Lower leg skin (tissue), 3 donors: ENCODE results near the gene SLC25A13.

Experiments
- CTCF ChIP-seq, 3 donors: fragments of 450-650 bp; IDR thresholded peaks; one replicate each; pipeline ENCODE4 v1.5.1; 2016; ENCODE audit warnings: antibody characterized with exemption in 3 of 3, mild to moderate bottlenecking in 3 of 3, moderate library complexity in 2 of 3
- POLR2A ChIP-seq, 2 donors: fragments of 450-650 bp; IDR thresholded peaks; one replicate each; pipeline ENCODE4 v1.6.1; 2016 to 2017; ENCODE audit warnings: antibody characterized with exemption in 2 of 2, mild to moderate bottlenecking in 1 of 2, moderate library complexity in 1 of 2

DNA sequence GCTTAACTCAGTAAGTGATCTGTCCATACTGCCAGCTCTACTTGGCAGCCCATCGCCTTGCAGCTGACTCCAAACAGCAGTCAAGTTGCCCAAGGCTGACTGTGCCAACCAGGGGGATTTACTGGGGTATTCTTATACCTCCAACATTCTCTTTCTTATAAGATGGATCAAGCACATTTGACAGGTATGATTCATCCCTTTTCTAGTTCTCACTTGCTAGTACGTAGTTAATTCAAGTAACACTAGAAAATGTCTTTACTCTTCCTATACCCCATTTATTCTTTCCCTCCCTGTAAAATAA is 77.0 kb downstream of the SLC25A13 start:
- TF ChIP-seq CTCF (IDR thresholded peaks at IDR 0.05) (no peak), POLR2A (IDR thresholded peaks at IDR 0.05) (no peak)
